Measurements from ENCODE around the gene NT5DC2. TPM values are rescaled to one million over a fixed set of nuclear protein-coding genes. Genes with fewer than 3 reads are reported as not detected.

NT5DC2 gene
- total RNA-seq, 1 donor from 2014 or later, result 309 TPM

DNA sequence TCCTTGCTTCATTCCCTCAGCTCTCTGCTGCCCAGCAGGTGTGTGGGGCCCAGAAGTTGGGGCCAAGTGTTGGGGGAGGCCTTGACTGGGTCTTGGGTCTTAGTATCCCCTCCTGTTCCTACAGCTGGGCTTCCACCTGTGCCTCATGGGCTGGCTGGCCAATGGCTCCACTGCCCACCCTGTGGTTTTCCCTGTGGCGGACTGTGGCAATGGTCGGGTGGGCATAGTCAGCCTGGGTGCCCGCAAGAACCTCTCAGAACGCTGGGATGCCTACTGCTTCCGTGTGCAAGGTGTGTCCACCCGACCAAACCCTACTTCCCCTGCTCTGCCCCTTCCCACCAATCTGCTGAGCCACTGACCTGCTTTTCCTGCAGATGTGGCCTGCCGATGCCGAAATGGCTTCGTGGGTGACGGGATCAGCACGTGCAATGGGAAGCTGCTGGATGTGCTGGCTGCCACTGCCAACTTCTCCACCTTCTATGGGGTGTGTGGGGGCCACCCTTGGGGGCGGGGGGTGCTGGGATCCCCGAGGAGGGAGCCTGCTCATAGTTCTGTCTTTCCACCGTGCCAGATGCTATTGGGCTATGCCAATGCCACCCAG is 10.9 kb downstream of the NT5DC2 start:
- peak; percentile 77 for DNase-seq (ENCODE audit: low spot score)
- no peak overlapping the region for H3K27ac Mint-ChIP-seq (ENCODE audit: unreplicated experiment)
- peaks cover 16% of the 10 kb centered on the region for H3K36me3 Mint-ChIP-seq (ENCODE audit: low read depth)
- H3K27me3 Mint-ChIP-seq (ENCODE audit: low read depth), result no peaks in the 10 kb centered on the region
- TF ChIP-seq, protein P1, sequence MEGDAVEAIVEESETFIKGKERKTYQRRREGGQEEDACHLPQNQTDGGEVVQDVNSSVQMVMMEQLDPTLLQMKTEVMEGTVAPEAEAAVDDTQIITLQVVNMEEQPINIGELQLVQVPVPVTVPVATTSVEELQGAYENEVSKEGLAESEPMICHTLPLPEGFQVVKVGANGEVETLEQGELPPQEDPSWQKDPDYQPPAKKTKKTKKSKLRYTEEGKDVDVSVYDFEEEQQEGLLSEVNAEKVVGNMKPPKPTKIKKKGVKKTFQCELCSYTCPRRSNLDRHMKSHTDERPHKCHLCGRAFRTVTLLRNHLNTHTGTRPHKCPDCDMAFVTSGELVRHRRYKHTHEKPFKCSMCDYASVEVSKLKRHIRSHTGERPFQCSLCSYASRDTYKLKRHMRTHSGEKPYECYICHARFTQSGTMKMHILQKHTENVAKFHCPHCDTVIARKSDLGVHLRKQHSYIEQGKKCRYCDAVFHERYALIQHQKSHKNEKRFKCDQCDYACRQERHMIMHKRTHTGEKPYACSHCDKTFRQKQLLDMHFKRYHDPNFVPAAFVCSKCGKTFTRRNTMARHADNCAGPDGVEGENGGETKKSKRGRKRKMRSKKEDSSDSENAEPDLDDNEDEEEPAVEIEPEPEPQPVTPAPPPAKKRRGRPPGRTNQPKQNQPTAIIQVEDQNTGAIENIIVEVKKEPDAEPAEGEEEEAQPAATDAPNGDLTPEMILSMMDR (IDR thresholded peaks at IDR 0.05), result no peak
- H3K4me3 Mint-ChIP-seq (ENCODE audit: unreplicated experiment), result no peak overlapping the region
- no peaks in the 10 kb centered on the region for H3K4me1 Mint-ChIP-seq (ENCODE audit: low read depth)
- H3K9me3 Mint-ChIP-seq (ENCODE audit: low read depth), result no peaks in the 10 kb centered on the region

GRCh38 chr3:52521881-52522650 is 11.6 kb downstream of the NT5DC2 start:
- H3K36me3 Mint-ChIP-seq (ENCODE audit: low read depth), result peaks cover 14% of the 10 kb centered on the region
- H3K27me3 Mint-ChIP-seq (ENCODE audit: low read depth), result no peaks in the 10 kb centered on the region
- no peaks in the 10 kb centered on the region for H3K9me3 Mint-ChIP-seq (ENCODE audit: low read depth)
- TF ChIP-seq, protein P1 (IDR thresholded peaks at IDR 0.05), result no peak
- peak; percentile 86 for DNase-seq (ENCODE audit: low spot score)
- H3K4me3 Mint-ChIP-seq (ENCODE audit: unreplicated experiment), result no peak overlapping the region
- H3K27ac Mint-ChIP-seq (ENCODE audit: unreplicated experiment), result no peak overlapping the region
- H3K4me1 Mint-ChIP-seq (ENCODE audit: low read depth), result no peaks in the 10 kb centered on the region

DNA sequence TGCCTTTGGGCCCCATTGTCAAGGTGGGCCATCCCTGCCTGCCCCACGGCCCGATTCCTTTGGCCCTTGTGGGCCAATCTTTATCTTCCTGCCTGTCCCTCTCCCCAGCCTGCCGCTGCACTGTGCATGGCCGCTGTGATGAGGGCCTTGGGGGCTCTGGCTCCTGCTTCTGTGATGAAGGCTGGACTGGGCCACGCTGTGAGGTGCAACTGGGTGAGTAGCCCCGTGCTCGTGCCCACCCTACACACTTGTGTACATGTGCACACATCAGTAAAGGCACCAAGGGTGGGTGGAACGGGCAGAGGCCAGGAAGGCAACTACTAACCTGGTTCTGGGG is 12.2 kb downstream of the NT5DC2 start:
- Mint-ChIP-seq H3K27me3 (ENCODE audit: low read depth) (no peaks in the 10 kb centered on the region), H3K4me3 (ENCODE audit: unreplicated experiment) (no peak overlapping the region)

GRCh38 chr3:52520716-52521487 is 12.8 kb downstream of the NT5DC2 start:
- DNase-seq (ENCODE audit: low spot score), result no peak
- Mint-ChIP-seq H3K27me3 (ENCODE audit: low read depth) (no peaks in the 10 kb centered on the region), H3K9me3 (ENCODE audit: low read depth) (no peaks in the 10 kb centered on the region), H3K4me1 (ENCODE audit: low read depth) (no peaks in the 10 kb centered on the region), H3K4me3 (ENCODE audit: unreplicated experiment) (no peak overlapping the region), H3K36me3 (ENCODE audit: low read depth) (peaks cover 9% of the 10 kb centered on the region), H3K27ac (ENCODE audit: unreplicated experiment) (no peak overlapping the region)
- TF ChIP-seq, protein P1 (IDR thresholded peaks at IDR 0.05), result no peak

More for the DNA sequence above, 12.2 kb downstream of the NT5DC2 start:
- Mint-ChIP-seq H3K9me3 (ENCODE audit: low read depth) (no peaks in the 10 kb centered on the region), H3K36me3 (ENCODE audit: low read depth) (peaks cover 13% of the 10 kb centered on the region), H3K27ac (ENCODE audit: unreplicated experiment) (no peak overlapping the region), H3K4me1 (ENCODE audit: low read depth) (no peaks in the 10 kb centered on the region)
- DNase-seq (ENCODE audit: low spot score), result peak; percentile 90
- TF ChIP-seq, protein P1 (IDR thresholded peaks at IDR 0.05), result no peak

DNA sequence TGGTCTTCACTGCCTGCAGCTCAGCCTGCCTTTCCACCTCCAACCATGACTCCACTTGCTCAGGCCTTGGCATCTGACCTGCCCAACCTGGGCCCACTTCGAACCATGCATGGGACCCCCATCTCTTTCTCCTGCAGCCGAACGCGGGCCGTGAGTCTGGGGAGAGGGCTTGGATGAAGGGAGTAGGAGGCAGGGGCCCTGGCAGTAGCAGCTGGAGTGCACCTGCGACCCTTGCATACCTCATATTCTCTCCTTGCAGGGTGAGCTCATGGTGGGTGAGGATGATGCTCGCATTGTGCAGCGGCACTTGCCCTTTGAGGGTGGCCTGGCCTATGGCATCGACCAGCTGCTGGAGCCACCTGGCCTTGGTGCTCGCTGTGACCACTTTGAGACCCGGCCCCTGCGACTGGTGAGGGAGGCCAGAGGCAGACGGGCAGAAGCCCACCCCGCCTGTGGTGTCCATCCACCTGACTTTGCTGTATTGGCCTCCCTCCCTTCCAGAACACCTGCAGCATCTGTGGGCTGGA is 13.5 kb downstream of the NT5DC2 start:
- Mint-ChIP-seq H3K4me3 (ENCODE audit: unreplicated experiment) (no peak overlapping the region), H3K4me1 (ENCODE audit: low read depth) (no peaks in the 10 kb centered on the region), H3K36me3 (ENCODE audit: low read depth) (peaks cover 6% of the 10 kb centered on the region), H3K9me3 (ENCODE audit: low read depth) (no peaks in the 10 kb centered on the region), H3K27ac (ENCODE audit: unreplicated experiment) (no peak overlapping the region), H3K27me3 (ENCODE audit: low read depth) (no peaks in the 10 kb centered on the region)
- TF ChIP-seq, protein P1 (IDR thresholded peaks at IDR 0.05), result no peak
- DNase-seq (ENCODE audit: low spot score), result no peak
